Activated T-helper 1 cell treated with anti-CD3 and anti-CD28 coated beads, Interleukin-12 subunit alpha, Interleukin-12 subunit beta, Interleukin-2, Interleukin-4 antibody, amounts not matched to agents 30 ng/mL and 10 ng/mL and 1 ng/mL, durations not matched to agents 14 hours and 24 hours and 36 hours (primary cell): ENCODE results near the gene CD8A. TPM values are rescaled to one million over a fixed set of nuclear protein-coding genes. Genes with fewer than 3 reads are reported as not detected.
"Not testable (repeated sequence)": the region's sequence is repeated elsewhere in the genome, so short reads cannot be mapped to it uniquely, and the experiment has no call there.

Source experiments
- DNase-seq: peaks from one replicate; pipeline ENCODE4 v3.0.0; 2021; ENCODE audit warnings: low spot score
- H3K27ac Mint-ChIP-seq: one replicate; pipeline ENCODE4 v1.8.0; 2021; ENCODE audit warnings: mild to moderate bottlenecking, mixed read lengths
- H3K27me3 Mint-ChIP-seq: one replicate; pipeline ENCODE4 v1.8.0; 2022; ENCODE audit warnings: mild to moderate bottlenecking, moderate library complexity, mixed read lengths; ENCODE audit not compliant: insufficient read depth
- H3K36me3 Mint-ChIP-seq: one replicate; pipeline ENCODE4 v1.8.0; 2021; ENCODE audit warnings: low read depth, mixed read lengths
- H3K4me1 Mint-ChIP-seq: one replicate; pipeline ENCODE4 v1.8.0; 2021; ENCODE audit warnings: low read depth, mixed read lengths
- H3K4me3 Mint-ChIP-seq: one replicate; pipeline ENCODE4 v1.8.0; 2021; ENCODE audit warnings: mild to moderate bottlenecking, moderate library complexity, mixed read lengths
- H3K9me3 Mint-ChIP-seq: one replicate; pipeline ENCODE4 v1.8.0; 2021; ENCODE audit warnings: mixed read lengths
- intact Hi-C: fragments of 100-400 bp; cut with micrococcal nuclease; formaldehyde crosslinking; loops from one replicate; pipeline ENCODE4 v1.15.1; 2024
- total RNA-seq: library from RNA; stranded (reverse); gene quantifications from 2 replicates; pipeline ENCODE4 v1.2.3, GENCODE V29; 2022

Gene CD8A
- total RNA-seq, 1 donor from 2014 or later, result 2.2 TPM

GRCh38 chr2:86764661-86765309 is 25.9 kb downstream of the CD8A start:
- Mint-ChIP-seq H3K27me3 (no peaks in the 10 kb centered on the region), H3K27ac (no peak overlapping the region), H3K9me3 (no peaks in the 10 kb centered on the region), H3K4me1 (peaks cover 17% of the 10 kb centered on the region), H3K4me3 (no peak overlapping the region), H3K36me3 (peaks cover 11% of the 10 kb centered on the region)
- peak; percentile 6 for DNase-seq
- intact Hi-C loops, result loop anchor here (1.0 to 5.0 kb wide), 2 partner anchors 43 to 142 kb away; partner anchors contain the start of gene RNF103

GRCh38 chr2:86760371-86760770 is 30.3 kb downstream of the CD8A start:
- Mint-ChIP-seq H3K9me3 (no peaks in the 10 kb centered on the region), H3K4me3 (no peak overlapping the region), H3K27me3 (no peaks in the 10 kb centered on the region), H3K27ac (peak overlapping the region; percentile 56), H3K36me3 (peaks cover 22% of the 10 kb centered on the region), H3K4me1 (peaks cover 22% of the 10 kb centered on the region)
- no peak for DNase-seq
- intact Hi-C loops, result loop anchor here (5.0 kb wide), 1 partner anchor 138 kb away; the partner anchor contains the start of gene RNF103

GRCh38 chr2:86758405-86758804 is 32.3 kb downstream of the CD8A start:
- Mint-ChIP-seq H3K27ac (no peak overlapping the region), H3K27me3 (no peaks in the 10 kb centered on the region), H3K4me1 (peaks cover 11% of the 10 kb centered on the region), H3K4me3 (no peak overlapping the region), H3K9me3 (no peaks in the 10 kb centered on the region), H3K36me3 (peaks cover 29% of the 10 kb centered on the region)
- no peak for DNase-seq
- intact Hi-C loops, result no loop called here

- Mint-ChIP-seq H3K27me3 (no peaks in the 10 kb centered on the region), H3K36me3 (peaks cover 56% of the 10 kb centered on the region), H3K9me3 (peaks cover 13% of the 10 kb centered on the region), H3K27ac (no peak overlapping the region), H3K4me3 (no peak overlapping the region), H3K4me1 (peaks cover 5% of the 10 kb centered on the region)
- DNase-seq, result no peak
- intact Hi-C loops, result no loop called here
Observed at GRCh38 chr2:86753606-86754005, 37.1 kb downstream of the CD8A start.

- Mint-ChIP-seq H3K27ac (no peak overlapping the region), H3K9me3 (peaks cover 13% of the 10 kb centered on the region), H3K27me3 (no peaks in the 10 kb centered on the region), H3K4me1 (peaks cover 6% of the 10 kb centered on the region), H3K36me3 (peaks cover 54% of the 10 kb centered on the region), H3K4me3 (no peak overlapping the region)
- intact Hi-C loops, result no loop called here
- no peak for DNase-seq
Observed at GRCh38 chr2:86752934-86753333, 37.8 kb downstream of the CD8A start.

GRCh38 chr2:86751778-86752177 is 38.9 kb downstream of the CD8A start:
- Mint-ChIP-seq H3K4me3 (no peak overlapping the region), H3K27me3 (no peaks in the 10 kb centered on the region), H3K27ac (no peak overlapping the region), H3K4me1 (peaks cover 4% of the 10 kb centered on the region), H3K9me3 (peaks cover 13% of the 10 kb centered on the region), H3K36me3 (peaks cover 54% of the 10 kb centered on the region)
- intact Hi-C loops, result no loop called here
- DNase-seq, result no peak

- intact Hi-C loops, result no loop called here
- peaks cover 53% of the 10 kb centered on the region for H3K36me3 Mint-ChIP-seq
Observed at GRCh38 chr2:86750240-86750839, 40.4 kb downstream of the CD8A start.

GRCh38 chr2:86747711-86748639 is 42.7 kb downstream of the CD8A start:
- Mint-ChIP-seq H3K4me3 (no peak overlapping the region), H3K4me1 (peaks cover 9% of the 10 kb centered on the region), H3K36me3 (peaks cover 51% of the 10 kb centered on the region), H3K27me3 (no peaks in the 10 kb centered on the region), H3K27ac (peak overlapping the region; percentile 15), H3K9me3 (peaks cover 13% of the 10 kb centered on the region)
- DNase-seq, result no peak
- intact Hi-C loops, result no loop called here

More at GRCh38 chr2:86750240-86750839, 40.4 kb downstream of the CD8A start:
- Mint-ChIP-seq H3K27ac (no peak overlapping the region), H3K4me3 (no peak overlapping the region), H3K9me3 (peaks cover 13% of the 10 kb centered on the region), H3K4me1 (peaks cover 4% of the 10 kb centered on the region), H3K27me3 (no peaks in the 10 kb centered on the region)
- no peak for DNase-seq

- intact Hi-C loops, result no loop called here
- no peak overlapping the region for H3K4me3 Mint-ChIP-seq
- H3K27ac Mint-ChIP-seq, result no peak overlapping the region
- DNase-seq, result no peak
- peaks cover 13% of the 10 kb centered on the region for H3K9me3 Mint-ChIP-seq
- H3K36me3 Mint-ChIP-seq, result peaks cover 44% of the 10 kb centered on the region
- peaks cover 12% of the 10 kb centered on the region for H3K4me1 Mint-ChIP-seq
- H3K27me3 Mint-ChIP-seq, result no peaks in the 10 kb centered on the region
Observed at GRCh38 chr2:86746939-86747338, 43.8 kb downstream of the CD8A start.

GRCh38 chr2:86744152-86744551 is 46.6 kb downstream of the CD8A start:
- Mint-ChIP-seq H3K9me3 (no peaks in the 10 kb centered on the region), H3K36me3 (peaks cover 26% of the 10 kb centered on the region), H3K27me3 (no peaks in the 10 kb centered on the region), H3K4me1 (peaks cover 12% of the 10 kb centered on the region), H3K4me3 (no peak overlapping the region), H3K27ac (no peak overlapping the region)
- no peak for DNase-seq
- intact Hi-C loops, result no loop called here

- H3K4me3 Mint-ChIP-seq, H3K9me3 Mint-ChIP-seq, DNase-seq, H3K27me3 Mint-ChIP-seq, H3K4me1 Mint-ChIP-seq, intact Hi-C loops: not testable (repeated sequence)
- peaks cover 19% of the 10 kb centered on the region for H3K36me3 Mint-ChIP-seq
- H3K27ac Mint-ChIP-seq, result peak overlapping the region; percentile 58
Observed at GRCh38 chr2:86741889-86742498, 48.7 kb downstream of the CD8A start.

GRCh38 chr2:86739889-86740288 is 50.8 kb downstream of the CD8A start:
- H3K9me3 Mint-ChIP-seq, intact Hi-C loops, H3K4me3 Mint-ChIP-seq, DNase-seq, H3K36me3 Mint-ChIP-seq, H3K4me1 Mint-ChIP-seq, H3K27me3 Mint-ChIP-seq, H3K27ac Mint-ChIP-seq: not testable (repeated sequence)
